Thyroid gland (tissue), 4 donors: Measurements from ENCODE around the gene MDN1.

Source experiments
- POLR2A ChIP-seq, 2 donors: fragments of 450-650 bp; IDR thresholded peaks; one replicate each; pipeline ENCODE4 v1.6.1; 2017; ENCODE audit warnings: antibody characterized with exemption in 2 of 2, mild to moderate bottlenecking in 2 of 2, moderate library complexity in 1 of 2
- TF ChIP-seq, protein P1 (sequence below), 6 experiments: fragments of 200-600 bp in 3 of 6; fragments of 450-650 bp in 3 of 6; sonication (generic) in 3 of 6; IDR thresholded peaks; one replicate each; pipeline ENCODE4 v1.5.1; 2016 to 2019; ENCODE audit warnings: antibody characterized with exemption in 6 of 6, mild to moderate bottlenecking in 2 of 6, inconsistent platforms in 1 of 6, moderate library complexity in 1 of 6

GRCh38 chr6:89695667-89696066 lies 123.9 kb downstream of the MDN1 start:
- TF ChIP-seq, protein P1, sequence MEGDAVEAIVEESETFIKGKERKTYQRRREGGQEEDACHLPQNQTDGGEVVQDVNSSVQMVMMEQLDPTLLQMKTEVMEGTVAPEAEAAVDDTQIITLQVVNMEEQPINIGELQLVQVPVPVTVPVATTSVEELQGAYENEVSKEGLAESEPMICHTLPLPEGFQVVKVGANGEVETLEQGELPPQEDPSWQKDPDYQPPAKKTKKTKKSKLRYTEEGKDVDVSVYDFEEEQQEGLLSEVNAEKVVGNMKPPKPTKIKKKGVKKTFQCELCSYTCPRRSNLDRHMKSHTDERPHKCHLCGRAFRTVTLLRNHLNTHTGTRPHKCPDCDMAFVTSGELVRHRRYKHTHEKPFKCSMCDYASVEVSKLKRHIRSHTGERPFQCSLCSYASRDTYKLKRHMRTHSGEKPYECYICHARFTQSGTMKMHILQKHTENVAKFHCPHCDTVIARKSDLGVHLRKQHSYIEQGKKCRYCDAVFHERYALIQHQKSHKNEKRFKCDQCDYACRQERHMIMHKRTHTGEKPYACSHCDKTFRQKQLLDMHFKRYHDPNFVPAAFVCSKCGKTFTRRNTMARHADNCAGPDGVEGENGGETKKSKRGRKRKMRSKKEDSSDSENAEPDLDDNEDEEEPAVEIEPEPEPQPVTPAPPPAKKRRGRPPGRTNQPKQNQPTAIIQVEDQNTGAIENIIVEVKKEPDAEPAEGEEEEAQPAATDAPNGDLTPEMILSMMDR (IDR thresholded peaks at IDR 0.05) = no peak
- no peak for TF ChIP-seq POLR2A (IDR thresholded peaks at IDR 0.05)
